DMS153 treated with DMSO at 0.1 percent for 48 hours (cell line): ENCODE measurements around the gene TNFRSF1B.

Source experiments
- DNase-seq: peaks from one replicate; lab custom pipeline; 2025; ENCODE audit not compliant: unreplicated experiment; lab: John Stamatoyannopoulos, UW

The TNFRSF1B gene

GRCh38 chr1:12189328-12189682 is 22.5 kb downstream of the TNFRSF1B start:
- no peak for DNase-seq

GRCh38 chr1:12191242-12192032 is 24.6 kb downstream of the TNFRSF1B start:
- DNase-seq: no peak

- no peak for DNase-seq
Observed at GRCh38 chr1:12194666-12195216, 27.9 kb downstream of the TNFRSF1B start.

GRCh38 chr1:12195416-12195815 is 28.6 kb downstream of the TNFRSF1B start:
- no peak for DNase-seq

- DNase-seq: peak; percentile 24
Observed at GRCh38 chr1:12196641-12197482, 30.1 kb downstream of the TNFRSF1B start.

GRCh38 chr1:12197483-12197880 is 30.7 kb downstream of the TNFRSF1B start:
- DNase-seq: no peak

- DNase-seq: no peak
Observed at GRCh38 chr1:12200208-12200607, 33.4 kb downstream of the TNFRSF1B start.

- no peak for DNase-seq
Observed at GRCh38 chr1:12201352-12202189, 34.8 kb downstream of the TNFRSF1B start.

- no peak for DNase-seq
Observed at GRCh38 chr1:12202190-12202497, 35.4 kb downstream of the TNFRSF1B start.

- DNase-seq: no peak
Observed at GRCh38 chr1:12202577-12202976, 35.8 kb downstream of the TNFRSF1B start.

- DNase-seq: no peak
Observed at GRCh38 chr1:12203216-12204007, 36.6 kb downstream of the TNFRSF1B start.

GRCh38 chr1:12204140-12204539 is 37.3 kb downstream of the TNFRSF1B start:
- DNase-seq: no peak

- DNase-seq: no peak
Observed at GRCh38 chr1:12204754-12205658, 38.2 kb downstream of the TNFRSF1B start.

- DNase-seq: no peak
Observed at GRCh38 chr1:12206238-12206637, 39.4 kb downstream of the TNFRSF1B start.

GRCh38 chr1:12206792-12207424 is 40.1 kb downstream of the TNFRSF1B start:
- no peak for DNase-seq

GRCh38 chr1:12208271-12208670 is 41.5 kb downstream of the TNFRSF1B start:
- no peak for DNase-seq

GRCh38 chr1:12208764-12209494 is 42.1 kb downstream of the TNFRSF1B start:
- peak; percentile 88 for DNase-seq

- no peak for DNase-seq
Observed at GRCh38 chr1:12209495-12209832, 42.7 kb downstream of the TNFRSF1B start.
